ENCODE results near the gene CBFB.

DNA sequence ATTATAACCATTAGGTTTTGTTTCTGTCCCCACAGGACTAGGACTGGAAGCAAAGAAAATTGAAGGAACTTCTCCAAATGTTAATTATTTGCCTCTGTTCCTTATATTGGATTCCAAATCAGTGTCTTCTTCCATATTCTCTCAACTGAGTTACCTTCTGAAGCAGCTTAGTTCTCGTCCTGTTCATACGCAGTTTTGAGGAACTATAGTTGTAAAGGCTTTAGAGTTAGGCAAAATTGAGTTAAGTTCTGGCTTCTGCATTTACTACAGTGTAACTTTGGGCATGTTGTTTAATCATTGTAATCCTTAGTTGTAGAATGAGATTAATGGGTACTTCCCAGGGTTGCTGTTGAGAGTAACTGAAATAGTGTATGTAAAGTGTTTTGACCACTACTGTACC lies 11.2 kb downstream of the CBFB start:
- TF ChIP-seq, protein P1, sequence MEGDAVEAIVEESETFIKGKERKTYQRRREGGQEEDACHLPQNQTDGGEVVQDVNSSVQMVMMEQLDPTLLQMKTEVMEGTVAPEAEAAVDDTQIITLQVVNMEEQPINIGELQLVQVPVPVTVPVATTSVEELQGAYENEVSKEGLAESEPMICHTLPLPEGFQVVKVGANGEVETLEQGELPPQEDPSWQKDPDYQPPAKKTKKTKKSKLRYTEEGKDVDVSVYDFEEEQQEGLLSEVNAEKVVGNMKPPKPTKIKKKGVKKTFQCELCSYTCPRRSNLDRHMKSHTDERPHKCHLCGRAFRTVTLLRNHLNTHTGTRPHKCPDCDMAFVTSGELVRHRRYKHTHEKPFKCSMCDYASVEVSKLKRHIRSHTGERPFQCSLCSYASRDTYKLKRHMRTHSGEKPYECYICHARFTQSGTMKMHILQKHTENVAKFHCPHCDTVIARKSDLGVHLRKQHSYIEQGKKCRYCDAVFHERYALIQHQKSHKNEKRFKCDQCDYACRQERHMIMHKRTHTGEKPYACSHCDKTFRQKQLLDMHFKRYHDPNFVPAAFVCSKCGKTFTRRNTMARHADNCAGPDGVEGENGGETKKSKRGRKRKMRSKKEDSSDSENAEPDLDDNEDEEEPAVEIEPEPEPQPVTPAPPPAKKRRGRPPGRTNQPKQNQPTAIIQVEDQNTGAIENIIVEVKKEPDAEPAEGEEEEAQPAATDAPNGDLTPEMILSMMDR (IDR thresholded peaks at IDR 0.05; ENCODE audit: low read depth, low read length) = no peak
- no peak for TF ChIP-seq EZH2phosphoT487 (IDR thresholded peaks at IDR 0.05; ENCODE audit: low read depth)

Measured in OCI-LY3 (cell line).